PC-3 (cell line): ENCODE data around the gene PRRG3.

Experiments used
- EZH2 ChIP-seq: fragments of 300-600 bp; sonication (generic); IDR thresholded peaks from one replicate; pipeline ENCODE4 v1.6.1; 2017; ENCODE audit warnings: antibody characterized with exemption, mild to moderate bottlenecking, low read length; ENCODE audit not compliant: unreplicated experiment
- TF ChIP-seq, protein P1 (sequence below): fragments of 300-600 bp; sonication (generic); conservative IDR thresholded peaks from 2 replicates; pipeline ENCODE4 v1.5.1; 2017; ENCODE audit warnings: antibody characterized with exemption, low read depth, mild to moderate bottlenecking, low read length

DNA sequence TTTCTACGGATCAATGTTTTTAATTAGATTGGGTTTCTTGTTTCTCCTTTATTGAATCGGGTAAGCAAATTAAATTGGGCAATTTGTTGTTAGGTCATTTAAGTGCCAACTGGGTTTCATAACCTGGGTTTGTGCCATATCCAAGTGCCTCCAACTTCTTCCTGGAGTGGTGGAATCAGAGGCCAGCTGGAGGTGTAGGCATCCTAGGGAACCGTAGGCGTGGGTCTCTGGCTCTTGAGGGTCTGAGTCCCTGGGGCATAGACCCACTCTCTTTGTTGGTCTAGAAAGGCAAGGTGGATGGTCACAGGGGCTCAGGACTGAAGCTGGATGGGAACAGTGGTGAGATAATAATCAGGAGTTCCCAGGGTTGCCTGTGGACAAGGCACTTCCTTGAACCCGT, 57.6 kb downstream of the PRRG3 start:
- TF ChIP-seq, protein P1, sequence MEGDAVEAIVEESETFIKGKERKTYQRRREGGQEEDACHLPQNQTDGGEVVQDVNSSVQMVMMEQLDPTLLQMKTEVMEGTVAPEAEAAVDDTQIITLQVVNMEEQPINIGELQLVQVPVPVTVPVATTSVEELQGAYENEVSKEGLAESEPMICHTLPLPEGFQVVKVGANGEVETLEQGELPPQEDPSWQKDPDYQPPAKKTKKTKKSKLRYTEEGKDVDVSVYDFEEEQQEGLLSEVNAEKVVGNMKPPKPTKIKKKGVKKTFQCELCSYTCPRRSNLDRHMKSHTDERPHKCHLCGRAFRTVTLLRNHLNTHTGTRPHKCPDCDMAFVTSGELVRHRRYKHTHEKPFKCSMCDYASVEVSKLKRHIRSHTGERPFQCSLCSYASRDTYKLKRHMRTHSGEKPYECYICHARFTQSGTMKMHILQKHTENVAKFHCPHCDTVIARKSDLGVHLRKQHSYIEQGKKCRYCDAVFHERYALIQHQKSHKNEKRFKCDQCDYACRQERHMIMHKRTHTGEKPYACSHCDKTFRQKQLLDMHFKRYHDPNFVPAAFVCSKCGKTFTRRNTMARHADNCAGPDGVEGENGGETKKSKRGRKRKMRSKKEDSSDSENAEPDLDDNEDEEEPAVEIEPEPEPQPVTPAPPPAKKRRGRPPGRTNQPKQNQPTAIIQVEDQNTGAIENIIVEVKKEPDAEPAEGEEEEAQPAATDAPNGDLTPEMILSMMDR, result no peak
- no peak for TF ChIP-seq EZH2
